ENCODE results near the gene RPLP2.

- no peak for TF ChIP-seq CTCF (IDR thresholded peaks at IDR 0.05)
- TF ChIP-seq EZH2 (IDR thresholded peaks at IDR 0.05; ENCODE audit: borderline replicate concordance, insufficient read depth, low read depth, low read length, poor library complexity, severe bottlenecking): no peak
These were observed 26.5 kb downstream of the RPLP2 start for GRCh38 chr11:836274-836673.
